ENCODE data around the gene ANO6. TPM values are rescaled to one million over a fixed set of nuclear protein-coding genes. Genes with fewer than 3 reads are reported as not detected.
A peak's percentile ranks its signal among the peaks of the same experiment; 100 is the strongest.

ANO6 gene
- total RNA-seq, 1 donor from 2014 or later = 85.0 TPM

GRCh38 chr12:45429831-45430230 is 213.9 kb downstream of the ANO6 start:
- Histone ChIP-seq H3K27me3 (no peaks in the 10 kb centered on the region), H3K4me3 (no peak overlapping the region), H3K27ac (no peak overlapping the region), H3K9me3 (no peaks in the 10 kb centered on the region), H3K4me1 (no peaks in the 10 kb centered on the region), H3K36me3 (peaks cover 40% of the 10 kb centered on the region)
- intact Hi-C loops (cut with DNase I) = no loop called here
- no peak for ATAC-seq
- DNase-seq = no peak
- TF ChIP-seq CTCF (IDR thresholded peaks at IDR 0.05) = no peak

- no peak for ATAC-seq
- H3K4me1 ChIP-seq = no peaks in the 10 kb centered on the region
- no peak overlapping the region for H3K4me3 ChIP-seq
- H3K36me3 ChIP-seq = peaks cover 30% of the 10 kb centered on the region
- TF ChIP-seq CTCF (IDR thresholded peaks at IDR 0.05) = no peak
- DNase-seq = no peak
- H3K9me3 ChIP-seq = no peaks in the 10 kb centered on the region
- no peak overlapping the region for H3K27ac ChIP-seq
- H3K27me3 ChIP-seq = no peaks in the 10 kb centered on the region
- intact Hi-C loops (cut with DNase I) = no loop called here
These were observed 215.2 kb downstream of the ANO6 start for GRCh38 chr12:45431126-45431525.

GRCh38 chr12:45432710-45433109 is 216.8 kb downstream of the ANO6 start:
- no peaks in the 10 kb centered on the region for H3K4me1 ChIP-seq
- ATAC-seq (no peak), DNase-seq (no peak)
- TF ChIP-seq CTCF (IDR thresholded peaks at IDR 0.05) = no peak
- no peaks in the 10 kb centered on the region for H3K9me3 ChIP-seq
- H3K36me3 ChIP-seq = peaks cover 22% of the 10 kb centered on the region
- intact Hi-C loops (cut with DNase I) = no loop called here
- no peaks in the 10 kb centered on the region for H3K27me3 ChIP-seq
- no peak overlapping the region for H3K27ac ChIP-seq
- H3K4me3 ChIP-seq = no peak overlapping the region

GRCh38 chr12:45433441-45433868 is 217.6 kb downstream of the ANO6 start:
- Histone ChIP-seq H3K27ac (no peak overlapping the region), H3K4me1 (no peaks in the 10 kb centered on the region), H3K4me3 (no peak overlapping the region), H3K27me3 (no peaks in the 10 kb centered on the region), H3K9me3 (no peaks in the 10 kb centered on the region), H3K36me3 (peaks cover 22% of the 10 kb centered on the region)
- ATAC-seq (peak; percentile 30), DNase-seq (no peak)
- intact Hi-C loops (cut with DNase I) = no loop called here
- no peak for TF ChIP-seq CTCF (IDR thresholded peaks at IDR 0.05)

GRCh38 chr12:45434094-45434493 is 218.2 kb downstream of the ANO6 start:
- no peak for TF ChIP-seq CTCF (IDR thresholded peaks at IDR 0.05)
- H3K9me3 ChIP-seq = no peaks in the 10 kb centered on the region
- peaks cover 22% of the 10 kb centered on the region for H3K36me3 ChIP-seq
- no peaks in the 10 kb centered on the region for H3K27me3 ChIP-seq
- DNase-seq (no peak), ATAC-seq (no peak)
- intact Hi-C loops (cut with DNase I) = no loop called here
- no peak overlapping the region for H3K4me3 ChIP-seq
- no peak overlapping the region for H3K27ac ChIP-seq
- no peaks in the 10 kb centered on the region for H3K4me1 ChIP-seq
